Measurements from ENCODE around the gene YEATS2.

The YEATS2 gene

DNA sequence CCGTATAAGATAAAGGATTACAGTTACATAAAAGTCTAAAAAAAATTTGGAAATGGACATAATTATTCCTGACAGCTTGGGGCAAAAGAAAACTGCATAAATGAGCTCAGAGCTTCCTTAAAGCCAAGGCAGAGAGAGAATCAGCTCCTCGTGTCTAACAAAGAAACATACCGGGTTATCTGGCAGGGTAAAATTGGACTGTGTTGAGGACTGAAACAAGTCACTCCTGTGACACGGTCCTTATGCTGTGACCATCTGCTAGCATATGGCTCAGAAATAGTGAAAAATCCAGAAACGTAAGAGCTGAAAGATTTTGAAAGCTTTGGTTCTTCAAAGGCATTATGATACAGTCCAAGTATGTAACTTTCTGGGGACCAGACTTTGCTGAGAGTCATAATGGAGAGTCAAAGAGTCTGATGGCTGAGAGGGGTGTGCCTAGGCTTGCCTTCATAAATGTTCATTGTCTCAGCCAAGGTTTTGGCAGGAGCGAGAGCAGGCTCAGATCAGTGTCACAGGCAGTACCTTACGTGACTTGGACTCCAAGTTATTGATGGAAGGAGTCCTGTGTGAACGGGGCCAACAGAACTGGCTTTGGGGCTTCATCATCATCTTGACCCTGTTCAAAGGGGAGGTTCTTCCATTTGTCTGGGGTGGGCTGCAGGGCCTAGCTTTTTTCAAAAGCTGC lies 115.3 kb downstream of the YEATS2 start:
- no peak for DNase-seq (ENCODE audit: low spot score)

DNA sequence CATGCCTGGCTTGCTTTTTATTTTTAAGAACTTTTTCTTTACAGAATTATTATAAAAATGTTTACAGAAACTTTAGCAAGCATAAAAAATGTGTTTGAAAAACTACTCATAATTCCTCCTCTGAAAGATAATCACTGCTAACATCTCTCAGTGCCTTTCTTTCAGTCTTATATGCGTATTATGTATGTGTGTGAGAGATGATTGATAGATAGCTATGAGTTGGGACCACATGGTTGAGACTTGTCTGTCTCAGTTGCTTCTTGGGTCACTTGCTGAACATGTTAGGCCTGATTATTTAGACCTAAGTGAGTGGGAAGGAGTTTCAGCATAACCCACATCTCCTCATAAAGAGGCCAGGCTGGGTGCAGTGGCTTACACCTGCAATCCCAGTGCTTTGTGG lies 116.6 kb downstream of the YEATS2 start:
- DNase-seq (ENCODE audit: low spot score) = no peak

GRCh38 chr3:183815563-183815940 lies 118.0 kb downstream of the YEATS2 start:
- no peak for DNase-seq (ENCODE audit: low spot score)

DNA sequence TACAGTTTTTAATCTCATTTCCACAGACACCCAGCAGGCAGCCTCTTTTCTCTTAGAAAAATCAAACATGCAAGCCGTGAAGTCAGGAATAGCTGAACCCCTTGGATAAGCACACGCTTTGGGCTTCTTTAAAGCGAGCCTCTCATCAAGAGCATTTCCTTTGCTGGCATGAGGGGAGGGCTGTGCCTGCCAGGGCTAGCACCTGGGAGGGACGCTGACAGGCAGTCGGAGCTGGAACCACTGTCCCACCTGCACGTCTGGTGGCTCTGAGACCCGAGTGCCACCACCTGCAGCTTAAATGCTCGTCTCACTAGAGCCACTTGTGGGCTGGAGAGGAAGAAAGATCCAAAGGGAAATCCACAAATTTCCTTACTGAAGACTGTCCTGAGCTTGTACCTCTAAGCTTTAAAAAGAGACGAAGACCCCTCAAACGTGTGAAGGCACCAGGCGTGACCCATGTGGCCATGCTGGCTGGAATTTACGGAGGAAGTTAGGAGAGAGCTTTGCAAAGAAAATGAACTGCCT lies 118.4 kb downstream of the YEATS2 start:
- no peak for DNase-seq (ENCODE audit: low spot score)

- no peak for DNase-seq (ENCODE audit: low spot score)
These were observed 119.3 kb downstream of the YEATS2 start for GRCh38 chr3:183816681-183817510.

GRCh38 chr3:183817639-183818038 lies 120.0 kb downstream of the YEATS2 start:
- DNase-seq (ENCODE audit: low spot score) = no peak

DNA sequence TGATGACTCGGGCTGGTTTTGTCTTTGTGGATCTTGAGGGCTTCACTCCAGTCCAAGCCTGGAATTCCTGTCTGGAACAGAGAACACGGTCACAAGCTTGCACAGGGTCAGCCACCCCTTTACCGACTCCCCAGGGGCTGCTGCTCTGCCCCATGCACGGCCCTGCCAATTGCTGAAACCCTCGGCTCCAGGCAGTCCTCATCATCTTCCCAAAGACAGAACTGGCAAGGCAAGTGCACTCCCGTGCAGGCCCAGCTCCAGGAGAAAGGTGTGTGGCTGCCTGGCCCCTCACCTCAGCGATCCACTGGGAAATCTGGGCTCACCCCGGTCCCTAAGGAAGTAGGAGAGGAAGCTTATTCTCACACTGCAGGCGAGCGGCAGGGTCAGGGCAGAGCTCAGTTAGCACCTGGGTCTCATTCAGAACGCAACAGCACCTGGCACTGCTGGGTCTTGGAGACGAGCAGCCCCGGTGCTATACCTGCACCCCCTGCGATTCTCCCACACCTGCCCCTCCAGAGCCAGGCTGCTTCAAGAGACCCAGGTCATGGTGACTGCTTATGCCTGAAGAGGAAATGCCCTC lies 120.5 kb downstream of the YEATS2 start:
- no peak for DNase-seq (ENCODE audit: low spot score)

DNA sequence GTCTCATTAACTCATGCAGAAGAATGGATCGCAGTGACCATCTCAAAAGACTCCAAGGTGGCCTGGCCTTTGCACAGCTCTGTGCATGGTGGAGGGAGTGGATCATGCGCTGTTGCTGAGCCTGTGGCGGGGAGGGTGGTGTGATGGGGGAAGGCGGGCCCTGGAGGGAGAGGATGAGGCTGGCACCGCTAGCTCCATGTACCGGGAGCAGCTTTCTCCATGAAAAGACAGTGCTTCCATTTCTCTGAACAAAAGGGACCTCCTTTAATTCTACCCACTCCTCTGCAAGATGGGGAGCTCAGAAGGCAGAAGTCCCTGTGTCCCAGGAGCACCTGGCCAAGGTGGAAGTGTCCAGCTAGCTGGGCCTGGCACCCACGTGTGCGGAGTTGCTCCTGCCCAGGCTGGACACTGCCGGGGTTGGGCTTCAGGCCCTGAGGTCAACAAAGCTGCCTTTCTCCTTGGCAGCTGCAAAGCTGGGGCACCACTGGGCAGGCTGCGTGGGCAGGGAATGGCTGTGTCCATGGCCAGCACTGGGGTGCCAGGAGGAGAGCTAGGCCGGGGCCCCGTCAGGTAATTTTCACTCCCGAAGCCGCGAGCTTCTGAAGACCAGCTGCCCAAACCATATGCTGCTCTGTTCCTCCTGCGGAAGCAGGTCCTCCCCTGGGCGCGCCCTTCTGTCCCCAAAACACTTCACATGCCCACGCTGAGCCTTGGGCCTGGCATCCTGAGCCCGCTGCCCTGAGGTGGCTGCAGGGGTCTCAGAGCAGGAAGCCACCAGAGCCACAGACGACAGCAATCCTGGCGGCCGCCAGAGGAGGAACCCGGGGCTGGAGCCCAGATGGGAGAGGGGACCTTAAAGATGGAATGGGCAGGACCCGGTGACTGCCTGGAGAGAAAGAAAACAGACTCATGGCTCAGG lies 121.4 kb downstream of the YEATS2 start:
- no peak for DNase-seq (ENCODE audit: low spot score)

GRCh38 chr3:183819831-183820230 lies 122.2 kb downstream of the YEATS2 start:
- no peak for DNase-seq (ENCODE audit: low spot score)

- no peak for DNase-seq (ENCODE audit: low spot score)
These were observed 125.0 kb downstream of the YEATS2 start for GRCh38 chr3:183822631-183823030.

- no peak for DNase-seq (ENCODE audit: low spot score)
These were observed 126.4 kb downstream of the YEATS2 start for GRCh38 chr3:183823963-183824362.

- DNase-seq (ENCODE audit: low spot score) = peak; percentile 79
These were observed 127.3 kb downstream of the YEATS2 start for GRCh38 chr3:183824761-183825455.

- peak; percentile 91 for DNase-seq (ENCODE audit: low spot score)
These were observed 128.0 kb downstream of the YEATS2 start, which contains the start of gene MAP6D1 for GRCh38 chr3:183825456-183826161. MAP6D1 (minus strand) TSS chr3:183825577; CDS start chr3:183825547, 30 bp downstream.

DNA sequence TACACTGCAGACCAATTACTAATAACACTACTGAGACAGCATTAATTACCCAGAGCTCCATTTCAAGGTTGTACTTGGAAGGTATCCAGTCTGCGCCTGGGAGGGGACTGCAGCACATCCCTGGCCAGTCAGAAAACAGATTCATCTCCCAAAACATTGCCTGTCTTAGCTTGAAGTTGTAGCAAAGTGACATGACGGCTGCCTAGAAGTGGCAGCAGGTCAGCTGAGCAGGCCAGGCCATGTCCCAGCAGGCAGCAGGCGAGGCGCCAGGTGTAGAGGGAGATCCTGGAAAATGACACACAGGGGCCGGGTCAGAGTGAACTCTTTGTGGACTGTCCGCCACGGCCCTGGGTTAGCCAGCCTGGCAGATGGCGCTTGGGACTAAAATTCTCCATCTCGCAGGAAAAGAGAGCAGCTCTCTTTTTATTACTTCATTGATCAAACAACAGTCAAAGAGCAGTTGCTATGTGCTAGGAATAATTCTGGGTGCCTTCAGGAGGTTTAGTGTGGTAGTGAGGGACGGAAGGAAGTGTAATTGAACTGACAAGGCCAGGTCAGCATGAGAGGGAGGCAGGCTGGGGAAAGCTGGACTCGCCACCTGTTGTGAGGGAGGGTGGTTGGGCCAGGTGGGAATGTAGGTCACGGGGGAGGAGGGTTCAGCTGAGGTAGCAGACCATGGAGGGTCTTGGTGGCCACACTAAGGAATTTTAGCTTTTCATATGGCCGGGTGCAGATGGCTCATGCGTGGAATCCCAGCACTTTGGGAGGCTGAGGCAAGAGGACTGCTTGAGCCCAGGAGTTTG lies 129.1 kb downstream of the YEATS2 start:
- no peak for DNase-seq (ENCODE audit: low spot score)

DNA sequence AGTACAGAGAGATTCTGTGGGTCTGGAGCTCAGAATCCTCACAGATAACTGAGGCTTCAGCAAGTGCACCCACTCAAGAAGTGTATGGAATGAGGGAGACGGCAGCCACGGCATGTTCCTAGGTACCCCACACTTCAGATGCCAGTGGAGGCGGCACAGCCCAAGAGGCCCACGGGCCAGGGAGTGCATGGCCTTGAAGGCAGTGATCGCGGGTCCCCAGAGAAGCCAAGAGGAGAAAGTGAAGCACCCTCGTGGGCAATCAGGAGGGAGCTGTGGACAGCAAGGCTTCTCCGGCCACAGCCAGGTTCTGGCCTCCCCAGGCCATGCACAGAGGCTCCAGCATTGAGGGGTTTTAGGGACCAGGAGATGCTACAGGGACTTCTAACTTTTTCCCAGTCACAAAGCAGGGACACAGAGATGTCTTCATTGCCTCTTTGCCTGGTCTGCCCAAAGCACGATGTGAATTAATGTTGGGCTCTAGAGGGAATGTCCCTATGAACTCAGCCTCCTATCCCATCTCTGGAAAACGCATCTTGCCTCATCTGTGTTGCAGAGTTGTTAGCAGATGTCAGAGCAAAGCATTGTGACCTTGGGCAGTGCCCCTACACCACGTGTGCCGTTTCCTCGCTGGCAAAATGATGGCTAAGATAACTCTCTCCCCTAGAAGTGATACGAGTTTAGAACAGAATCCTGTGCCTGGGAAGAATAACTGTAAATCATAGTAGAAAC lies 130.4 kb downstream of the YEATS2 start:
- DNase-seq (ENCODE audit: low spot score) = no peak

DNA sequence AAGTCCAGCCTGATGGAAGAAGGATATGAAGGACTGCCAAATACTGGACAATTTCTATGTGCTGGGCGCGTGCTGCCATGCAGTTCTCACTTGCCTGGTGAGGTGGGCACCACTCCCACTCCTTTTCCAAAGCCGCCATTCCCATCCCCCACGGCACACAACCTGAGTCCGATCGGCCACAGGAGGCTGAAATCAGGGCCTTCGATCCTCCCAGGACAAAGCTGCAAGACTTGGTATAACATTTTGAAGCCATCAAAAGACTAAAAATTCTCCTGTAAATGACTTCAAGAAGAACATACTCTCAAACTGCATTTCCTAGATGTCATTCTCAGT lies 130.9 kb downstream of the YEATS2 start:
- no peak for DNase-seq (ENCODE audit: low spot score)

- DNase-seq (ENCODE audit: low spot score) = no peak
These were observed 131.9 kb downstream of the YEATS2 start for GRCh38 chr3:183829466-183829865.

DNA sequence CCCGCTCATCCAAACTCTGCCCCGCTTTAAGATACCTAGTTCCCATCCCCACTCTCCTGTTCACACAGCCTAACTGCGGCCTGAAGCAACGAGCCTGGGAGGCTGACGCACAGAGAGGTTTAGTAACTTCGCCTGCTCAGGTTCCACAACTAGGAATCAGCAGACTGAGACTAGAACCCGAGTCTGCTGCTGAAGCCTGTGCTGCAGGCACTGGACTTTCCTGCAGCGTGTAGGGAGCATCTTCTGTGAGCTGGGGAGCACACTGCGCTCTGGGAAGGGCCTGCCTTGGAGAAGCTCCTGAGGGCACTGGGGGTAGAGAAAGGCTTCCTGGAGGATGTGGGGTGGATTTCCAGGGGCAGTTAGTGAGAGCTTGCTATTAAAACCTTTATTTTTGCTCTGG lies 132.6 kb downstream of the YEATS2 start:
- no peak for DNase-seq (ENCODE audit: low spot score)

- no peak for DNase-seq (ENCODE audit: low spot score)
These were observed 135.9 kb downstream of the YEATS2 start for GRCh38 chr3:183833516-183833915.
